GM21528 (cell line): ENCODE measurements around the gene GJB4.
"Not testable (repeated sequence)": the region's sequence is repeated elsewhere in the genome, so short reads cannot be mapped to it uniquely, and the experiment has no call there.

Experiments used
- ATAC-seq: cut with Tn5 transposase; IDR thresholded peaks from one replicate; pipeline ENCODE4 v1.9.1; 2021; ENCODE audit warnings: mild to moderate bottlenecking, moderate library complexity; ENCODE audit not compliant: unreplicated experiment, low FRiP score

Gene GJB4

GRCh38 chr1:34759503-34760357, at the start of gene GJB4:
GJB4 (plus strand) TSS chr1:34759740; CDS start chr1:34761255, 1,515 bp downstream.
- ATAC-seq, result no peak

GRCh38 chr1:34710812-34711211, 48.7 kb upstream of the GJB4 start:
- no peak for ATAC-seq

- ATAC-seq, result no peak
These were observed 48.1 kb upstream of the GJB4 start for GRCh38 chr1:34711485-34711884.

GRCh38 chr1:34712007-34712688, 47.4 kb upstream of the GJB4 start:
- ATAC-seq, result no peak

GRCh38 chr1:34713443-34713842, 46.1 kb upstream of the GJB4 start:
- no peak for ATAC-seq

- no peak for ATAC-seq
These were observed 45.2 kb upstream of the GJB4 start for GRCh38 chr1:34714386-34714785.

GRCh38 chr1:34715139-34715538, 44.4 kb upstream of the GJB4 start:
- no peak for ATAC-seq

GRCh38 chr1:34721241-34721640, 38.3 kb upstream of the GJB4 start:
- ATAC-seq, result no peak

GRCh38 chr1:34721646-34722355, 37.7 kb upstream of the GJB4 start:
- ATAC-seq, result no peak

GRCh38 chr1:34726861-34727260, 32.7 kb upstream of the GJB4 start:
- no peak for ATAC-seq

- no peak for ATAC-seq
These were observed 29.1 kb upstream of the GJB4 start for GRCh38 chr1:34730485-34730884.

GRCh38 chr1:34732831-34733230, 26.7 kb upstream of the GJB4 start:
- ATAC-seq, result not testable (repeated sequence)

GRCh38 chr1:34736692-34737091, 22.8 kb upstream of the GJB4 start:
- ATAC-seq, result no peak

- ATAC-seq, result not testable (repeated sequence)
These were observed 22.3 kb upstream of the GJB4 start for GRCh38 chr1:34737236-34737635.

GRCh38 chr1:34739613-34740012, 19.9 kb upstream of the GJB4 start:
- no peak for ATAC-seq

- ATAC-seq, result no peak
These were observed 19.2 kb upstream of the GJB4 start for GRCh38 chr1:34740161-34740868.

- no peak for ATAC-seq
These were observed 16.8 kb upstream of the GJB4 start for GRCh38 chr1:34742667-34743270.

GRCh38 chr1:34743775-34744174, 15.8 kb upstream of the GJB4 start:
- no peak for ATAC-seq

GRCh38 chr1:34744851-34745250, 14.7 kb upstream of the GJB4 start:
- ATAC-seq, result no peak

- ATAC-seq, result no peak
These were observed 13.9 kb upstream of the GJB4 start for GRCh38 chr1:34745666-34746065.
